Tibial nerve (tissue), 3 donors: Measurements from ENCODE around the gene TMSB4Y.

Source experiments
- CTCF ChIP-seq, 5 experiments: fragments of 200-600 bp in 3 of 5; fragments of 450-650 bp in 2 of 5; sonication (generic) in 3 of 5; IDR thresholded peaks; one replicate each; pipeline ENCODE4 v1.5.1; 2016 to 2019; ENCODE audit warnings: antibody characterized with exemption in 5 of 5, mild to moderate bottlenecking in 3 of 5, moderate library complexity in 2 of 5
- POLR2A ChIP-seq, 2 donors: fragments of 450-650 bp; IDR thresholded peaks; one replicate each; pipeline ENCODE4 v1.6.1; 2017; ENCODE audit warnings: antibody characterized with exemption in 2 of 2, mild to moderate bottlenecking in 2 of 2, moderate library complexity in 2 of 2

DNA sequence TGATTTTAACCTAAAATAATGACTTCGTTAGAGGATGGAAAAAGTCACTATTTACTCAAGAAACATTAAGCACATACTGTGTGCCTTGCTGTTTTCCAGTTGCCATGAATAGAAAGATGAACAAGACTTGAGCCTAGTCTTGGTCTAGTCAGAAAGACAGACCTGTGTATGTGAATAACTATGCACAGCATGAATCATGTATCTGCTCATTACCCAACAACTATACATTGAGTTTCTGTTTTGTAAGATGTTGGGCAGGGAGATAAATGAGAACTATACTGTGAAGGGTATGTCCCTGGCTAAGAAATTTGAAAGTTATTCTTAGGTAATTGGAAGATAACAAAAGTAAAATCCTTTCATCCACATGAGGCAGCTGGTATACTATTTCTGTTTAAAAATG, 4.3 kb downstream of the TMSB4Y start:
- TF ChIP-seq CTCF (IDR thresholded peaks at IDR 0.05) (no peak), POLR2A (IDR thresholded peaks at IDR 0.05) (no peak)
